NCI-H345 treated with DMSO at 0.1 percent for 48 hours (cell line): ENCODE results near the gene SLC1A7.

ENCODE experiments used
- DNase-seq: peaks from one replicate; lab custom pipeline; 2025; ENCODE audit not compliant: unreplicated experiment; lab: John Stamatoyannopoulos, UW

Gene SLC1A7

DNA sequence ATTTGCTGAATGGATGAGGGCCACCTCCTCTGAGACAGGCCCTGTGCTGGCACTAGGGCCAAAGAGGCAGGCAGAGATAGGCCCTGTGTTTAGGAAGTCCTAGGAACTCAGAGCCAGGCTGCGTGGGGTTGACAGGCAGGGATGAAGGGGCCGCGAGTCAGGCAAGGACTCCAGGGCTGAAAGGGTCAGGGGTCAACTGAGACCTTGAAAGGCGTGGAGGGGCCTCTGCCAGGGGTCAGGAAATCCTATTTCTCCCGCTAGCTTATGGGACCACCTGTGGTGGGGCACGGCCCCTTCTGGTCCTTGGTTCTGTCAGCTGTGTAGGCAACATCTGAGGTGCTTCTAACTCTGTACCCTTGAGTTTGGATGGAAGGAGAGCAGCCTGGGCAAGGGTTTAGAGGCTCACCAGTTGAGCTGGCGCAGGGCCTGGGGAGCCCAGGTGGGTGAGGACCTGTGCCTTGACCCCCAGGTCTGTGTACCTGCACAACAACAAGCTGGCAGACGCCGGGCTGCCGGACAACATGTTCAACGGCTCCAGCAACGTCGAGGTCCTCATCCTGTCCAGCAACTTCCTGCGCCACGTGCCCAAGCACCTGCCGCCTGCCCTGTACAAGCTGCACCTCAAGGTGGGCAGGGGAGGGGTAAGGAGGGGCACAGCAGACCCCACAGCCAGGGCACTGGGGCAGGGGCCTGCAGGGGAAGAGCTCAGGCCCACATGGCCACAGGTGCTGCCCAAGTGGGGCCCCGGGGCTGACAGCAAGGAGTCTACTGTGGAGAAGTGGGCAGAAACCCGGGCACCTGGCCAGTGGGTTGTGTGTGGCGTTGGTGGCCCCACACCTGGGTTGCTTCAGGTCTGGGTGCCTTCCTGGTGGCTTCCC is 65.5 kb downstream of the SLC1A7 start:
- DNase-seq, result no peak

DNA sequence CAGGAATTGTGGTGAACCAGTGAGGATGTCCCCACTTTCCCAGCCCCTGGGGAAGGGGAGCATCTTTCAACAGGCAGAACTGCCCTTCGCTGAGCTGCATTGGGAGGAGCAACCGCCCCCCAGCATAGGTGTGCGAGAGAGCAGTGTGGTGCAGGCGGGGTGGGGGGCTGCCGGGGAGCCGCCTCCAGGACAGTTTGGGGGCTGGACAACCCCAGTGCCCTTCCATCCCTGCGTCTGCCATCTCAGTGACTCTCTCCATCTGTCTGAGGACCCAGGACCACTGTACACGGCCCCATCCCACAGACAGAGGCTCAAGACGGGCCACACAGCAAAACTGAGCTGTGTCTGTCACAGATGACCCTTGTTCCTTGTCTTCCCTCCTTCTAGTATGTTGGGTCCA is 66.3 kb downstream of the SLC1A7 start:
- DNase-seq, result no peak

DNA sequence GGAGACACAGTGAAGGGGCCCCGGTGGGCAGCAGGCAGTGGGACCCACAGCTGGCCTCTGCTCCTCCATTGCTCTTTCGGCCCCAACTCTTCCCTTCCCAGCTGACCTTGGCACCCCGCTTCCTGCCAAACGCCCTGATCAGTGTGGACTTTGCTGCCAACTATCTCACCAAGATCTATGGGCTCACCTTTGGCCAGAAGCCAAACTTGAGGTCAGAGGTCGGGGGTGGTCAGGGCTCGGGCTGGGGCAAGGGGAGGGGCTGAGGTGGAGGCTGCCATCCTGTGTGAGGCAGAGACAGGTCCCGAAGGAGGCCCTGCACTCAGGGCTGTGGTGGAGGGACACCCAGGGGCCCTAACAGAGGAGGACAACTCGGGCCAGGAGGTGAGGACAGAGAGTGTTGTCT is 66.7 kb downstream of the SLC1A7 start:
- DNase-seq, result no peak

DNA sequence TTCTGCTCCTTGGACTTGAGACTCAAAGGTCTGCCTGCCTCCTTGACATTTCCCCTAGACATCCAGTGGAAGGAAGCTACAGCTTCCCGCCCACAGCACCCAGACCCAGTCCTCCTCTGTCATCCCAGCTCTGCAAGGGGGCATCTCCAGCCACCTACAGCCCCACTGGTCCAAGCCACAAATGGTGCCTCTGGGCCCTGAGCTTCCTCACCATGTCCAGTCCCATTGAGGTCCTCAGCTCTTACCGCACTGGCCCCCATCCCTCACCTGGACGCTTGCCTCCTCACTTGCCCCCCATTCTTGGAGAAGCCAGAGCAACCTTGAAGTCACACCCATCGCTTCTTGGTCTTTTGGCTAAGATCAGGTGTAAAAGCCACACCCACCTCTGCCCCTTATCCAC is 67.2 kb downstream of the SLC1A7 start:
- no peak for DNase-seq

DNA sequence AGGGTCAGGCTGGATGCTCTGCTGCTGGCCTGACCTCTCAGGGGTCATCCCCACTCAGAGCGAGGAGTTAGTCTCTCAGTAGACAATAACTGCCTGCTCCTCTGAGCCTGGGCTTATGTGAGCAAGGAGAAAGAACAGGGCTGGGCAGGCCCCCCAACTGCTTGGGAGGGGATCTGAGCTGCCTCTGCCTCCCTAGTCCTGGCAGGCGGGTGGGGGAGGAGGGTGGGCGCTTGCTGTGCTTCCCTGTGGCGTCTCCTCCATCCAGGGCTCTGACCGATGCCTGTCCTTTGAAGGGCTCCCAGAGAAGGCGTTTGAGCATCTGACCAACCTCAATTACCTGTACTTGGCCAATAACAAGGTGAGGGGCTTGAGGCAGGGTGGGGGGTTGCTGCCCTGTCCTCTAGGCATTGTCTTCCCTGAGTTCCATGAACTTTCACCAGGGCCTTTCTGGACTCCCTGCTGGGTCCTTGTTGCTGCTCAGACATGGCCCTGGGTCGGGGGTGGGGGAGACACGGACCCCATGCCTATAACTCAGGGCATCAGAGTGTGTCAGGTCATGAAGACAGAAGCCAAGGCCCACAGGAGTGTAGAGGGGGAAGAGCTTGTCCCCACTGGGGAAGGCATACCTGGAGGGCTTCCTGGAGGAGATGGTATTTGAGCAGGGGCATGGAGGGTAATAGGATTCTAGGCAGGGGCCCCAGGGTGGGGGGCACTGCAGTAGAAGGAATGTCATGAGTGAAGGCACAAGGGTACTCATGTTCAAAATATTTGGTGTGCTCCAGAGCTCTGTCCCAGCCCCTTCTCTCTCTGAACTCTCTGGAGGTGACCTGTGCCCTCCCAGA is 67.9 kb downstream of the SLC1A7 start:
- no peak for DNase-seq

DNA sequence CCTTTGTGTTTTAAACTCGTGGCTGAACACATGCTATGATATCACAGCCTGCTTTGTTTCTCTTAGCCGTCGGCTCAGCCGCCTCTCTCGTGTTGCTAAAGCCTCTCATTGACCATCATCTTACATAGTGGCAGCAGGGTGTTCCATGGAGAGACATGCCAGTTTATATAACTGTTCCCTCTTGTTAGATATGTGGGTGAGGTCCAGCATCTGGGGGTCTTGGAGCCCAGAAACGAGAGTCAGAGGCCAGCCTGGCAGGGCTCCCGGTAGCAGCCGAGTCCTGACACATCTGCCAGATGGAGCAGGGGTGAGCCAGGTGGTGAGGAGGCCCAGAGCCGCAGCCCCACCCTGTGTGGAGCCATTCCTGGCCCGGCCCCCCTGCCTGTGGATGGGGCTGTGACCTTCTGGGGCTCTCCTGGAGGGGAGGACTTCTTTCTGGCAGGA is 68.5 kb downstream of the SLC1A7 start:
- DNase-seq, result no peak

DNA sequence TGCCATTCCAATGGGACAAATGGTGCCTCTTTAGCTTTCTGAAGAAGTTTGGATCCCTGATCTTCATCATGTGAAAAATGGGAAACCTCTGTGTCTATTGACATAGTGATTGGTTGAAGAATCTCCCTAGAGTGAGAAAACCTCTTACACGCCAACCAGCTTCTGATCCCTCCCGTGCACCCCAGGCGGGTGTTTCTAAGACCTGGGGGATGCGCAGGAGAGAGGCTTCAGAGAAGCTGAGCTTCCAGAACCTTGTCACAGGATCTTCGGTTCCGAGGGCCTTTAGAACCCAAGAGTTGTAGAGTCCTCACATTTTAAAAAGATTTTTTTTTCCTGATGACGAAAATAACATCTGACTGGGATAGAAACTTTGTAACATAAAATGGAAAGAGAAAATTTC is 69.2 kb downstream of the SLC1A7 start:
- no peak for DNase-seq

DNA sequence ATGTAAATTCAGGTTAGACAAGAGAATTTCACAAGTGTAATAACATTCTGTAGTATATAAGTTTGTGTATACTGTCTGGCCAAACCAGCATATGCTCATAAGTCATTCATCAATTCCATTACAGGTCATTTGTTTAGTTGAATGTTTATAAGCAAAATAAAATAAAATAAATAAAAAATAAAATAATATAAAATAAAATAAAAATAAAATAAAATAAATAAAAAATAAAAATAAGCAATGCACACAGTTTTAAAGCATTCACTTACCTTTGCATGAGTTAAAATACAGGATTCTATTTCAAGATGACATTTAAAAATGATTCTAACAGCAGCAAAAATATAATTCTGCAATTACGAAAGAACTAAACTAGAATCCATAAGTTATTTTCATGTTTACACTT is 70.5 kb downstream of the SLC1A7 start:
- no peak for DNase-seq

DNA sequence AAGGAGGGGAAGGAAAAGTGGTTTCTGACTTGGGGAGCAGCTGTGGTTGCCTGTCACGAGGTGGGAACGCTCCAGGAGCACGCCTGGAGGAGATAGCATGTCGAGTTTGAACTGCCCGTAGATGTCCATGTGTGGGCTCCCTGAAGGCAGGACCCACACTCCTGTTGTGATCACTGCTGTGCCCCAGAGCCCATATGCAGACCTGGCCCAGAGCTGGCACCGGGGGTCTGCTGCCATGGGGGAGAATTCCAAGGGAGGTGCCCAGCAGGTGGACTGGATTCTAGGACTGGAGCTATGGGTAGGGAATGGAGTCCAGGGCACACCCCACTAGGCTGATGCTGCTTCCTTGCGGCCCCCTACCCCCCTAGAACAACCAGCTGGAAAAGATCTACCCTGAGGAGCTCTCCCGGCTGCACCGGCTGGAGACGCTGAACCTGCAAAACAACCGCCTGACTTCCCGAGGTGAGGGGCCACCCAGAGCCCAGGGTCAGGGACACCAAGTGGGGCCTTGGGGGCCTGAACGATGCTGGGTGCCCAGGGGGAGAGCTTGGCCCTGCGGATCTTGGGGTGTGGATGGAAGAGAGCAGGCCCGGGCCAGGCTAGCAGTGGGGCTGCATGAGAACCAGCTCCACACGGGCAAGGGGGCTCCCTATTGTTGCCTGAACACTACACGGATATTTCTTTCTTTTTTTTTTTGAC is 71.1 kb downstream of the SLC1A7 start:
- DNase-seq, result no peak

DNA sequence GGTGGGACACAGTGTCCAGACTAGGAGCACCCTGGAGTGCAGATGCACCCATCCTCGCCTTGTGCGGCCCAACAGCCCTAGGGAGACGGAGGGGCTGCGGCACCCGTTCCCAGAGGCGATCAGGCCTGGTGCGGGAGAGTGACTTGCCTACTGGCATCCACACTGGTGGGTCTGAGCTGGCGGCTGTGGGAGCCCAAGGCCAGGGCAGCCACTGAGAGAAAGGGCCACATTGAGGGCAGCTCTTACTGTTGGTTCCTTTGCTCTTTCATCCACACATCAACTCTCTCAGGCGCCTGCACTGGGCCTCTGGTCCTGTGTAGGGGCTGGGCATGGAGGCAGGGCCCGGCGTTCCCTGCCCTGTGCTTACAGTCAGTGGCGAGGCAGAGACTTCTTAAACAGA is 71.8 kb downstream of the SLC1A7 start:
- DNase-seq, result no peak

DNA sequence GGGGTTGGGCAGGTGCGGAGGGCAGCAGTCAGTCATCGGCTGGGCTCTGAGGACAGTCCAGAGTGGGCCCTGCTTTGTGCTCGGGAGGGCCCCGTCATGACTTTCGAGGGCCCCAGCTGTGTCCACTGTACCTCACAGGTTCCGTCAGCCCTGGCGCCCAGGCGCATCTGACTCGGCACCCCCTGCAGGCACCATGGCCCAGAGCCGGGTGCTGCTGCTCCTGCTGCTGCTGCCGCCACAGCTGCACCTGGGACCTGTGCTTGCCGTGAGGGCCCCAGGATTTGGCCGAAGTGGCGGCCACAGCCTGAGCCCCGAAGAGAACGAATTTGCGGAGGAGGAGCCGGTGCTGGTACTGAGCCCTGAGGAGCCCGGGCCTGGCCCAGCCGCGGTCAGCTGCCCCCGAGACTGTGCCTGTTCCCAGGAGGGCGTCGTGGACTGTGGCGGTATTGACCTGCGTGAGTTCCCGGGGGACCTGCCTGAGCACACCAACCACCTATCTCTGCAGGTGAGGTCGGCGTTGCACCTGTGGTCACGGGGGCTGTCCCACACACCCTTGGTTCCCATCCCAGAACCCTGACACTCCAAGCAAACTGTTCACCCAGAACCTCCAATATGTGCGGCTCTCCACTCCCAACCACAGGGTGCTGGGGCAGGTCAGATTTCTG is 72.6 kb downstream of the SLC1A7 start:
- DNase-seq, result no peak

DNA sequence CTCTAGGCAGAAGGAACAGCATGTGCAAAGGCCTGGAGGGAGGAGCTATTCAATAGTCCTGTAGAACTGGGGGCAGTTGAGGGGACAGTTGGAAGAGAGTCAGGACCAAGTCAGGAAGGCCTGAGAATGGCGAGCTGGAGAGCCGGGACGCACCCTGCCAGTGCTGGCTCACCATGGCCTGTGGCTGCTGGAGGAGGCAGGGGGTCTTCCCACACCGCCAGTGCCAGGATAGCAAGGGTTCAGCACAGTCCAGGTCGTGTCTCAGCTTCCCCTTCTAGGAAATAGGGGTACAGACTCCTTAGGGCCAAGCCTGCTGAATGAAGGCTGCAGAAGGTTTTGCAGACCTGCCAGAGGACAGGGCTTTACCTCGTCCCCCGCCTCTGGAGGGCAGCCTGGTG is 73.2 kb downstream of the SLC1A7 start:
- no peak for DNase-seq

DNA sequence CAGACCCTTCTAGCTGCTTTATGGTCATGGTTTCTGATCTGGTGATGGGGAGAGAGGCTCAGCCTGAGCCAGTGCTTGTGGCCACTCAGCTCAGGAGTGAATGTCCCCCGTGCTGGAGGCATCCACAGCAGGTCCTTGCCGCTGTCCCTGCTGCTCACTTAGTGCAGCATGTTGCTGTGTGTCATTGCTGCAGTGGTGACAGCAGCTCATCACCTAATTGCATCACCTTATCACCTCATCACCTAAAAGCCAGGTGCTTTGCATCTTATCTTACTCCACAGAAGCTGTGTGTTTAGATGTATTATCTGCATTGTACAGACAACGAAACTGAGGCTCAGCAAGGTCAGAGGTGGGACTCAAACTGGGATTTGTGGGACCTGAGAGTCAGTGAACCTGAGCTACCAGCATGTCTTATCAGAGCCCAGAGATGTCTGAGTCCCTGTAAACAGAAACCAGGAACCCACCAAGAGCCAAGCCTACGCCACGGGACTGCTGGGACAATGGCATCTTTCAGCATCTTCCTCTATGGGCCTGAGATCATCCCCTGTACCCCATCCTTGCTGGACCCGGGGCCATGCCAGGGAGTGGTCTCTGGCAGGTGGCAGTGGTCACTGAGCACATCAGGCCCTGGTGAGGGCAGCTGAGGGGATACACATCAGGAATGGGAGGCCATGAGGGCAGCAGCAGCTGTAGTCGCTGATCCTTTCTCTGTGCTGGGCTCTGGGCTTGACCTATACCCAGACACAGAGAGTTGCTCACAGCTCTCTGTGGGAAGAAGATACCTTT is 73.9 kb downstream of the SLC1A7 start:
- DNase-seq, result no peak

DNA sequence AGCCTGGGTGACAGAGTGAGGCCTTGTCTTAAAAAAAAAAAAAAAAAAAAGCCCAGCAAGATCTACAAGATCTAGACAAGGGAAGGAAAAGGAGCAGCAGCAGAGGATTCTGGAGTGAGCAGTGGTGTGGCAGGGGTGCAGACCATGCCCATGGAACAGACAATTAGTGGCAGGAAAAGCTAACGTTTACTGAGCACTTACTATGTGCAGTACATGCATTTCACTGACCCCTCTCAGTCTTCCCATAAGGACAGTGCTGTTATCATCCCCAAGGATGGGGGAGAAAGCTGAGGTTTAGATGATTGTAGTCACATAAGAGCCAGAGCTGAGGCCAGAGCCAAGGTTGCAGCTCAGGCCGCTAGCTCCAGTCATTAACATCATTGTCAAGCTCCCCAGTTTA is 74.6 kb downstream of the SLC1A7 start:
- no peak for DNase-seq

DNA sequence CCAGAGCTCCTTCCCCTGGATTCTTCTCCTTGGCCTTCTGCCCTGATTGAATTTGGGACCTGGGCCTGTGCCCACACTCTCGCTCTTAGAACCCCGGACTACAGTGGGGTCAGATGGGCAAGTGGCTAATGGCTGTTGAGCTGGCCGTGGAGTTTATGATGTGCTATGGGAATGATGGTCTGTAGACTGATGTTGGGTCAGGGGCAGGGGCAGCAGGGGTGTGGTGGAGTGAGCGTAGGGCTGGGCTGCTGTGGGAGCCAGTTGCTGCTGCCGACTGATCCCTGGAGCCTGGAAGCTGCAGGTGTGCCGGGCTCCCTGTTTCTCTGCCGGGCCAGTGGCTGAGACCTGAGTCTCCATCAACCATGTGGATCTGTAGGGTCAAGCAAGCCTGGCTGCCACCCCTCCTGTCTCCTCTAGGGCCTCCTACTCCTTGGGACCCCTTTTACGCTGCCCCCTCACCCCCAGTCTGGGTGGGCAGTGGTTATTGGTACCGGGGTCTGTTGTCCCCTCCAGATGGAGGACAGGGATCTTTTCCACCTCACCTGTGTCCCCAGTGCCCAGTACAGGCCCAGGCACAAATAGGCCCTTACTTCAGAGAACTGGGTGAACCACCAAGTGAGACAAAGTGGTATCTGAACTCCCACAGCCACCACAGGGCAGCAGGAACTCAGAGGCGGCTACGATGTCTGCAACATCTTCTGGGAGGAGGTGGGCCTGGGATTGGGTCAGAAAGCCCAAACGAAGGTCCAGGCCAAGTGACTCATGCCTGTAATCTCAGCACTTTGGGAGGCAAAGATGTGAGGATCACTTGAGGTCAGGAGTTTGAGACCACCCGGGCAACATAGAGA is 75.3 kb downstream of the SLC1A7 start:
- no peak for DNase-seq

DNA sequence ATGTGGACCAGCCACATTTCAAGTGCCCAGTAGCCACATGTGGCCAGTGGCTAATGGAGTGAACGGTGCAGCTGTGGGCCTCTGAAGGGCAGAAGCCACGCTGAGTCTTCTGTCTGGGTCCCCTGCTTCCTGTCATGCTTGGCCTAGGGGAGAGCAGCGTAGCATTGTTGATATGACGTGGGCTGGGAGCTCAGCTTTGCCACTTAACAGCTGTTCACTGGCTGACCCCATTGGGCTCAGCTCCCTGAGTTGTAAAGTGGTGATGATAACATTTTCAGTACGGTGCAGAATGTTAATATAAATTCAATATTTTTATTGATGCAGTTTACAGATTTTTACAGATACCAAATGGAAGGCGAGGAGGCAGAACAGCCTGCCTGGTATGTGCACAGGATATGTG is 76.0 kb downstream of the SLC1A7 start:
- no peak for DNase-seq

DNA sequence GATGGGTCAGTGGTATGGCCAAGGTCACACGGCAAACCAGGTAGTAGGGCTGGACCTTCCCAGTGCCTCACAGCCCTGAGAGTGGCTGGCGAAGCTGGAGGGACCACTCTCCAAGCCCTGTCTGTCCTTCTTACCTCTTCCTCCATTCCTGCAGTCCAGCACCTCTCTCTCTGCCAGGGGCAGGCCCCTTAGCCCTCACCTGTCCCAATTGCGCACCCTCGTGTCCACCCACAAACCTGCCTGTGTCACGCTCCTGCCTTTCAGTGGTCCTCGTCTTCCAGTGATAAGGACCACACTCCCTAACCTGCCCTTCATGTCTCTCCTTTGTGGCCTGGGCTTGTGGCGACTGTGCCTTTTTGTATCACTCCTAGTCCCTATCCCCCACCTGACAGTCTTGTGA is 77.0 kb downstream of the SLC1A7 start:
- no peak for DNase-seq

DNA sequence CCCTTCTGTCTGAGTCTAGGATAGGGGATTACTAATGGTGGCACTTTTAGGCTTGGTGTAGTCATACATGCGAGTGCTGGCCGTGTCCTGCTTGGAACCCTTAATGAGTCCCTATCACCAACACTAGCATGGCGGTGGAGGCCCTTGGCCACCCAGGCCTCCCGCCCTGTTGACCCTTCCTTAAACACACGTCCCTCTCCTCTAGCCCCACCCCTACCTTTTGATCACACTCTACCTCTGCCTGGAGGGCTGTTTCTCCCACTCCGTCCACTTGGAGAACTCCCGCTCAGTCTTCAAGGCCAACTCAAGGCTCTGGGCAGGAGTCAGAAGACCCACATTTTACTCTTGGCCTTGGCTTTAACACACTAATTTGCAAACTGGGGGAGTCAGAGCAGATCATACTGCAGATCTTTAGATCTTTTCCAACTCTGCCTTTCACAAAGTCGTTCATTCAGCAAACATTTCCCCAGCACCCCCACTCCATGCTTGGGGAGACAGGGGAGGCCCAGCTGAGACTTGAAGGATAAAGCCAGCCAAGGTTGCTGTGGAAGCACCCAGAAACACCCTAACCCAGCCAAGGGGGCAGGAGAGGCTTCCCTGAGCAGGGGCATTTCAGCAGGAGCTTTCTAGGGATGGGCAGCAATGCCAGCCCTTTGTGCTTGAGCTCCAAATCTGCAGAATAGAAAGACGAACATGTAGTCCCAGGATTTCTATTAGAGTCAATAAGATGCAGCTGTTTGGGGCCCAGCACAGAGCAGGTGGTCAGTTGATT is 78.5 kb downstream of the SLC1A7 start:
- DNase-seq, result no peak
